CD4-positive, alpha-beta T cell treated with Interleukin-6 at 100 ng/mL for 8 hours (primary cell): ENCODE data around the gene ZNF652.
"Not testable (repeated sequence)": the region's sequence is repeated elsewhere in the genome, so short reads cannot be mapped to it uniquely, and the experiment has no call there.

Experiments
- DNase-seq: peaks from one replicate; pipeline ENCODE4 v3.0.0-alpha.2; 2020; ENCODE audit warnings: mixed read lengths, low spot score

ZNF652 gene

GRCh38 chr17:49315551-49316257 is 46.3 kb downstream of the ZNF652 start:
- peak; percentile 86 for DNase-seq

GRCh38 chr17:49312722-49313121 is 49.3 kb downstream of the ZNF652 start:
- no peak for DNase-seq

DNA sequence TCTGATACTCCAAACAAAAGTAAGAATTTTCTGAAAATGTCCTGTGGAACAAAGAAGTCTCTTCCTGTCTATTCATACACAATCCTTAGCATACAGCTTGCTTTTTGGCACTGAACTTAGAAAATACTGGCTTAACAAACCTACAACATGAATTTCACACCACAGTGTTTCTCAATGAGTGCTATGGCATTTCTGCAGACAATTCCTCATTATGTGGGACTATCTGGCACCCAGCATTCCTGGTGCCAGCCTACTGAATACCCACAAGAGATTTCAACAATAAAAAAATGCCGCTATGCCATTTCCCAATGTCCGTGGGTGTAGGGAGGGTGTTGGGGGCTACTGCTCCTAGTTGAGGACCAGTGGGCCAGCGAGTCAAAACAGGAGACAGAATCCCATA is 62.1 kb downstream of the ZNF652 start:
- DNase-seq, result no peak

GRCh38 chr17:49298371-49298976 is 63.6 kb downstream of the ZNF652 start:
- DNase-seq, result no peak

- DNase-seq, result no peak
Observed at GRCh38 chr17:49297141-49297540, 64.9 kb downstream of the ZNF652 start.

DNA sequence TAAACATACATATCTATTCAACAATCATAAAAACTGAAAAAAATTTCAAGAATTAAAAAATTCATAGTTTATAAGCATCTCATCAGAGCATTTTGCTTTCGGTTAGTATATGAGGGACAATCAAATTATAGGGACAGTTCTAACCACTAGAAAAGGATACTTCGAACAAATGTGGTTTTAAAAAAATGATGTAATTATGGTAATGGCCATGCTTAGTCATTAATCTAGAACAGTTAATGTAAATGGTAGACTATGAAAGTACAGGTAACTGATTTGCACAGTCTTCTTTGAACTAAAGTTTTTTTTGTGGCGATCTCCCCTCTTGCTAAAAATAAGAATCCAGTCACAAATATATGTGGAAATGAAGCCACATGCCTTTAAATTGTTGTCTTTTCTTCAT is 67.9 kb downstream of the ZNF652 start:
- DNase-seq, result no peak

GRCh38 chr17:49292901-49293300 is 69.1 kb downstream of the ZNF652 start:
- DNase-seq, result no peak

DNA sequence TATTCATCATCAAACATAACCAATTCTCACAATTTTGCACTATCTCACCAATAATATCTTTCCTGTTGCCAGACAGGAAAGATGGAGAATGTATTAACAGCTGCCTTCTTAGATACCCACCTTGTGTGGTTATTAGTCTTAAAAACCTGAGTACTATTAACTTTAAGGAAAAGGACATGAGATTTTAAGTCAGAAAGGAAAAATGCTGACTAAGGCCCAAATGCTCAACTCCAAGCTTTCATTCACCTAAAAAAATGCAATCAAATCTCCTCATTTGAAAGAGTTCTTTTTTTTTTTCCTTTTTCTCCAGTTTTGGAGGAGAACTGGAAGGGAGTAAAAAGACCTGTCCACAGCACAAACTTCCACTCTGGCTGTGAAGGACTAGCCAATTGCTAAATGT is 70.1 kb downstream of the ZNF652 start:
- DNase-seq, result no peak

DNA sequence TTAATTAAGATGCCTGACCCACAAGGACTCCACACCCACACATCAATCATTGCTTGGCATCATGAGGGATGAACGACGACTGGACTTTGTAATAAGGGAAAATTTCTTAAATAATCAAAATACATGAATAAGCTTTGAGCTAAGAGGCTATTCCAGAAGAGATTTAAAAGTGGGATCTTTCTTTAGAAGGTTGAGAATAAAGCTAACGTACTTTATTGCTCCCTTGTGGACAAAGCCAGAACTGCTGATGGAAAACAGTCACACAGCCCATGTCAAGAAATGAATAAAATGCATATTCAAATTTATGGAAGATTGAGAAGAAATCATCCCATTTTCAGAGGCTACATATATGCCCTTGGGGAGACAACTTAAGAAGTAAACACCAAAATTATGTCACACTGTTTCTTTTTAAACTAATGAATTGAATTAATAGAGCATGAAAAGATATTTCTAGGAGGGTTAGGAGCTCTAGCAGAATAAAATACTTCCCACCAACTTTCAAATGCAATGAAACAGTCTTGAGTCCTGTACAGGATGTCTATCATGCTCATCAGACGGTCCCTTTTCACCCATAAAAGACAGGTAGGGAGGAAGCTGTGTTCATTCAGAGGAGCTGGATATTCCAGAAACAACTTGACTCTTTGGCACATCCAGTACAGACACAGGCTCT is 71.2 kb downstream of the ZNF652 start:
- DNase-seq, result no peak

GRCh38 chr17:49288388-49288787 is 73.7 kb downstream of the ZNF652 start:
- no peak for DNase-seq

GRCh38 chr17:49287481-49287880 is 74.6 kb downstream of the ZNF652 start:
- no peak for DNase-seq

DNA sequence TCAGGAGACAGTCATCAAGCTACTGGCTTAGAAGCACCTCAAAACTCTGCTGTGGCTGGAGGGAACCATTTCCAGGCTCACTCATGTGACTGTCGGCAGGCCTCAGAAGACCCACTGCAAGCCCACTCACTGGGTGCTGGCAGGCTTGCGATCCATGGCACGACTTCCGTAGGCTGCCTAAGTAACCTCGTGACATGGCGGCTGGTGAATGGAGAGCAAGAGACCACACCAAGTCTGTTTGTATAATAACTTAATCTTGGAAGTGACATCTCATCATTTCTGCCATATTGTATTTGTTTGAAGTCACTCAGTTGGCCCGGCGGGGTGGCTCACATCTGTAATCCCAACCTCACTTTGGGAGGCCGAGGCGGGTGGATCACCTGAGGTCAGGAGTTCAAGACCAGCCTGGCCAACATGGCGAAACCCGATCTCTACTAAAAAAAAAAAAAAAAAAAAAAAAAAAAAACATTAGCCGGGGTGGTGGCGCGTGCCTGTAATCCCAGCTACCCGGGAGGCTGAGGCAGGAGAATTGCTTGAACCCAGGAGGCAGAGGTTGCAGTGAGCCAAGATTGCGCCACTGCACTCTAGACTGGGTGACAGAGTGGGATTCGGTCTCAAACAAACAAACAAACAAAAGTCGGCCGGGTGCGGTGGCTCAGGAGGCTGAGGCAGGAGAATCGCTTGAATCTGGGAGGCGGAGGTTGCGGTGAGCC is 75.6 kb downstream of the ZNF652 start:
- not testable (repeated sequence) for DNase-seq

DNA sequence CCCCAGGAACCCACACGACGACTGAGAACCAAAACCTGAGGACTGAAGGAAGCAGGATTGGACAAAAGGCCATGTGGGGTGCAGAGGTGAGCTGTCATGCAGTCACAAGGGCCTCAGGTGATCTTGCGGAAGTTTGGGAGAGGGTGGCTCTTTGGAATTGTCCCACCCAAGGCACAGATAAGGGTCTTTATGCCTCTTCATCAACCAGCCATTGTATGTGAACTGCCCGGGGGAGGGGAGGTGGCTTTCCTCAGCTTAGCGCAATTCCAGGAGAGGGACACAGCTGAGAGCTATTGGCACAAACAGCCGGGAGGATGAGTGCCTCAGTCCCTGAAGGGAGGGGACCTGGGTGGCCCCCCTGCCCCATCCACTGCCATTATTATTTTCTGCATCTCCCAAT is 76.3 kb downstream of the ZNF652 start:
- no peak for DNase-seq

- no peak for DNase-seq
Observed at GRCh38 chr17:49280918-49281317, 81.1 kb downstream of the ZNF652 start.

DNA sequence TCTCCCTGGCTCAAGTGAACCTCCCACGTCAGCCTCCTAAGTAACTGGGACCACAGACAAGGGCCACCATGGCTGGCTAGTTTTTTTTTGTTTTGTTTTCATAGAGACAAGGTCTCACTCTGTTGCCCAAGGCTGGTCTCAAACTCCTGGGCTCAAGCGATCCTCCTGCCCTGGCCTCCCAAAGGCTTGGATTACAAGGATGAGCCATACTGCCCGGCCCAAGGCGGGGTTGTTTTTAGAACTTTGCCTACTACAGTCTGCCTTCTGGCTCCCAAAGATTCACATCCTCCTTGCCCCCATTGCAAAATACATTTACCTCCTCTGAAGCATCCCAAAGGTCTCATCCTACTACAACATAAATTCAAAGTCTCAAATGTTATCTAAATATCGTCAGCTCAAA is 82.0 kb downstream of the ZNF652 start:
- DNase-seq, result no peak

DNA sequence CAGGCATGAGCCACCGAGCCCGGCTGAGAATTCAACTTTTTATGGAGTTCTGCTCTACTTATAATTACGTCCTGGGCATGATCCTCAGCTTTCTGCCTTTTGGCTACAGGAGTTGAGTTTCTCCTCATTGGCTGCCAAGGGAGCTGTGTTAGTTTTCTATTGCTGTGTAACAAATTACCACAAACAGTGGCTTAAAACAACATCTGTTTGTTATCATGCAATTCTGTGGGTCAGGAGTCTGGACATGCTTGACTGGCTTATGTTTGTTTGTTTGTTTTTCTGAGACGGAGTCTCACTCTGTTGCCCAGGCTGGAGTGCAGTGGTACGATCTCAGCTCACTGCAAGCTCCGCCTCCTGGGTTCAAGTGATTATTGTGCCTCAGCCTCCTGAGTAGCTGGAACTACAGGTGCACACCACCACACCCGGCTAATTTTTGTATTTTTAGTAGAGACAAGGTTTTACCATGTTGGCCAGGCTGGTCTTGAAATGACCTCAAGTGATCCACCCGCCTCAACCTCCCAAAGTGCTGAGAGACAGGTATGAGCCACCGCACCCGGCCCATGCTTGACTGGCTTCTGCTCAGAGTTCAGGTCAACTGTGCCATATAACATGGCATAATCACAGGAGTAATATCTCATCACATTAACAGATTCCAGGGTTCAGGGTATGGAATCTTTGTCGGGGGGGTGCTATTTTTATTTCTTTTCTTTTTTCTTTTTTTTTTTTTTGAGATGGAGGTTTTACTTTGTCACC is 82.6 kb downstream of the ZNF652 start:
- DNase-seq, result not testable (repeated sequence)

- DNase-seq, result no peak
Observed at GRCh38 chr17:49278076-49278475, 84.0 kb downstream of the ZNF652 start.

DNA sequence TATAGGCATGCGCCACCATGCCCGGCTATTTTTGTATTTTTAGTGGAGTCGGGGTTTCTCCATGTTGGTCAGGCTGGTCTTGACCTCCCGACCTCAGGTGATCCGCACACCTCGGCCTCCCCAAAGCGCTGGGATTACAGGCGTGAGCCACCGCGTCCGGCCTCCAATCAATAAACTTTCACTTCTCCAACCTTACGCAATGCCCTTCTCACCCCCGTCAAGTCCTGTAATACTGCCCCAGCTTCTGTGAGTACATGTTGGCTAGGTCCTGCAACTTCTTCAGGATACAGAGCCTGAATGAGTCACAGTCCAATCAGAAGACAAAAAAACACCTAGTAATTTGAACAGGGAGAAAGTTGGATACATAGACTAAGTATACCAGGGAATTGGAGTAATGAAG is 84.4 kb downstream of the ZNF652 start:
- DNase-seq, result no peak

GRCh38 chr17:49275981-49276380 is 86.1 kb downstream of the ZNF652 start:
- DNase-seq, result not testable (repeated sequence)

DNA sequence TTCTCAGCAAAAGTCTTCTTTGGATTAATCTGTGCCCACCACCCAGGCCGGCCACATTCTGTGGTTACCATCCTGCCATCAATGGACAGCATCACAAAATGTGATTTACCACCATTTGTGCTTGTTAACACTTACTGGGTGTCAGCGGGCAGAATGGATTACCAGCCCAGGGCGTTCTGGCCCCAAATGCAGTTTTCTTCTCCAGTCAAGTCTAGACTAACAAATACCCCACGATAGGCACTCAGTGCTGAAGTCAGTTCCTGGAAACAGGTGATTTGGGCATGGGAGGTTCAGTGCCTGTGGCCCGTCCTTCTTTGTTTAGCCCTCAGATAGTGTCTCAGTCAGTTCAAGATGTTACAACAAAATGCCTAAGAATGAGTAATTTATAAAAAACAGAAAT is 92.7 kb downstream of the ZNF652 start:
- no peak for DNase-seq

- no peak for DNase-seq
Observed at GRCh38 chr17:49267912-49268311, 94.1 kb downstream of the ZNF652 start.

DNA sequence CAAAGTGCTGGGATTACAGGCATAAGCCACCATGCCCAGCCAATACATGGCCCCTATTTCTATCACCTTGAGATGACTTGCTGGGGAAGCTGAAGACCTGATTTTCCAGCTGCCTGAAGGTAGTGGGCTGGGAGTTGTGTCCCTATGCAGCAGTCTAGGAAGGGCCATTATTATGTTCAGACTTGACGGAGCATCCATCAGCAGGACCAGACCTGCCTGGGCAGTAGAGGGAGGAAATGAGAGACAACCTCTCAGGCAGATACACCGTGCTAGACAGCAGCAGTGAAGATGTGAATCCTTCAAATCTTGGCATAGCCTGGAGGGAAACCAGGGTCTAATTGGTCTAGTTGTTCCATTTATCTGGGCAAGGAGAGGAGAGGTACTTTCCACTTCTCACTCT is 95.8 kb downstream of the ZNF652 start:
- no peak for DNase-seq
